K562 (cell line): ENCODE results near the gene CCL19. TPM values are rescaled to one million over a fixed set of nuclear protein-coding genes. Genes with fewer than 3 reads are reported as not detected.

ENCODE experiments used
- ARHGAP35 ChIP-seq: fragments of 450-650 bp; IDR thresholded peaks from 2 replicates; pipeline ENCODE4 v1.6.1; 2018; ENCODE audit not compliant: partially characterized antibody
- CC2D1A ChIP-seq: fragments of 450-650 bp; IDR thresholded peaks from 2 replicates; pipeline ENCODE4 v1.6.1; 2017; ENCODE audit warnings: mild to moderate bottlenecking
- COPS2 ChIP-seq: fragments of 450-650 bp; conservative IDR thresholded peaks from 2 replicates; pipeline ENCODE4 v1.6.1; 2016; ENCODE audit warnings: mild to moderate bottlenecking, moderate library complexity
- CREB3 ChIP-seq: fragments of 450-650 bp; conservative IDR thresholded peaks from 2 replicates; pipeline ENCODE4 v1.6.1; 2016; ENCODE audit warnings: missing genetic modification characterization, low read depth, mild to moderate bottlenecking, missing compliant biosample characterization, moderate library complexity
- DMBX1 ChIP-seq: fragments of 250-450 bp; sonication (Bioruptor Pico); IDR thresholded peaks from 2 replicates; pipeline ENCODE4 v1.8.0; 2022; ENCODE audit warnings: inconsistent platforms, mild to moderate bottlenecking, moderate library complexity, borderline replicate concordance
- FOXK1 ChIP-seq: sonication (generic); formaldehyde crosslinking; IDR thresholded peaks from 2 replicates; pipeline ENCODE4 v1.8.0; 2022; ENCODE audit warnings: missing genetic modification reagents, mild to moderate bottlenecking, borderline replicate concordance
- GABPB1 ChIP-seq: sonication (generic); formaldehyde crosslinking; IDR thresholded peaks from 2 replicates; pipeline ENCODE4 v1.8.0; 2022; ENCODE audit warnings: mild to moderate bottlenecking, missing genetic modification reagents
- GATAD2A ChIP-seq: fragments of 450-650 bp; IDR thresholded peaks from 2 replicates; pipeline ENCODE4 v1.6.1; 2017
- HDAC8 ChIP-seq: fragments of 450-650 bp; IDR thresholded peaks from 2 replicates; pipeline ENCODE4 v1.6.1; 2016; ENCODE audit warnings: mild to moderate bottlenecking, missing genetic modification characterization, moderate library complexity, missing compliant biosample characterization
- IRF2 ChIP-seq: sonication (generic); formaldehyde crosslinking; IDR thresholded peaks from 2 replicates; pipeline ENCODE4 v1.8.1; 2022; ENCODE audit warnings: mild to moderate bottlenecking, missing genetic modification reagents
- NFE2L1 ChIP-seq: fragments of 450-650 bp; IDR thresholded peaks from 2 replicates; pipeline ENCODE4 v1.6.1; 2016; ENCODE audit warnings: missing genetic modification characterization, low read depth, mild to moderate bottlenecking, missing compliant biosample characterization, moderate library complexity, borderline replicate concordance
- NFXL1 ChIP-seq: fragments of 450-650 bp; formaldehyde crosslinking; IDR thresholded peaks from 2 replicates; pipeline ENCODE4 v1.4.0; 2021; ENCODE audit warnings: mild to moderate bottlenecking
- PREB ChIP-seq: sonication (generic); formaldehyde crosslinking; IDR thresholded peaks from 2 replicates; pipeline ENCODE4 v1.8.1; 2023; ENCODE audit warnings: mild to moderate bottlenecking, missing genetic modification reagents
- SNRNP70 ChIP-seq: fragments of 200-400 bp; formaldehyde crosslinking; optimal IDR thresholded peaks from 2 replicates; pipeline ENCODE3; 2017; ENCODE audit warnings: low read depth, low read length
- SOX6 ChIP-seq: fragments of 450-650 bp; IDR thresholded peaks from 2 replicates; pipeline ENCODE4 v1.6.1; 2014; ENCODE audit warnings: mild to moderate bottlenecking
- TBL1XR1 ChIP-seq, 2 experiments: IDR thresholded peaks; 2 replicates each; pipeline ENCODE4 v1.6.1; 2012; ENCODE audit warnings: improper control_type of control experiment in 2 of 2, low read length in 2 of 2, mild to moderate bottlenecking in 1 of 2
- ZBTB17 ChIP-seq: fragments of 450-650 bp; formaldehyde crosslinking; IDR thresholded peaks from 2 replicates; pipeline ENCODE4 v1.4.0; 2020; ENCODE audit warnings: mild to moderate bottlenecking
- ZNF444 ChIP-seq: fragments of 250-450 bp; sonication (Bioruptor Pico); IDR thresholded peaks from 2 replicates; pipeline ENCODE4 v1.4.0; 2020; ENCODE audit warnings: mild to moderate bottlenecking, moderate library complexity
- ZNF75A ChIP-seq: fragments of 450-650 bp; formaldehyde crosslinking; IDR thresholded peaks from 2 replicates; pipeline ENCODE4 v1.4.0; 2020; ENCODE audit warnings: mild to moderate bottlenecking
- ZSCAN29 ChIP-seq: fragments of 450-650 bp; IDR thresholded peaks from 2 replicates; pipeline ENCODE4 v1.6.1; 2017
- polyA plus RNA-seq, 8 experiments: library from polyadenylated mRNA; depleted of rRNA in 4 of 8; stranded (reverse) in 5 of 8; unstranded in 3 of 8; fragments of >200 nt; fragmentation: Nextera tagmentation in 2 of 8; fragmentation: Illumina TruSeq in 1 of 8; extraction: Ambion mirVana in 2 of 8; extraction: Trizol in 1 of 8; gene quantifications; 2 replicates each; pipeline versions ENCODE4 v1.2.1 to v1.2.3, GENCODE V29; 2011 to 2014; ENCODE audit warnings: inconsistent platforms in 1 of 8, missing spikeins in 1 of 8
- total RNA-seq, 7 experiments: library from RNA; depleted of rRNA in 6 of 7; stranded (reverse); fragments of >200 nt in 6 of 7; fragmentation: Illumina TruSeq in 2 of 7; extraction: Trizol in 2 of 7; gene quantifications; 2 replicates each; pipeline versions ENCODE4 v1.2.1 to v1.2.3, GENCODE V29; 2011 to 2021; ENCODE audit warnings: low replicate concordance in 1 of 7
- TF ChIP-seq, protein P1 (sequence below): IDR thresholded peaks from 2 replicates; pipeline ENCODE4 v1.6.1; 2012; ENCODE audit warnings: low read depth, low read length, improper control_type of control experiment, borderline replicate concordance
- TF ChIP-seq, protein P2 (sequence below): IDR thresholded peaks from 2 replicates; pipeline ENCODE4 v1.6.1; 2011; ENCODE audit warnings: borderline replicate concordance, low read depth, mild to moderate bottlenecking, moderate library complexity, low read length; ENCODE audit not compliant: insufficient read depth, poor library complexity, severe bottlenecking

CCL19 gene
- total and polyA plus RNA-seq, 9 of the 15 experiments (the other 6 are each of a cell fraction or from before 2014, with no cell fraction given): not detected

GRCh38 chr9:34665381-34666250, 25.5 kb downstream of the CCL19 start (continued):
- TF ChIP-seq PREB (CRISPR knock-in tag) (no peak), ZNF444 (CRISPR knock-in tag) (no peak), TBL1XR1 (IDR thresholded peaks at IDR 0.05; ENCODE audit: low read length in 2 of 2) (peak in 1 of 2 experiments; percentile 68; a peak in 2 of 4 replicates), GATAD2A (peak; percentile 51; the same call in 1 of the 2 replicates), ARHGAP35 (no peak), ZNF75A (CRISPR knock-in tag) (no peak), ZSCAN29 (no peak), COPS2 (no peak), NFE2L1 (tag) (no peak), ZBTB17 (no peak), FOXK1 (CRISPR knock-in tag) (no peak), CC2D1A (no peak), IRF2 (CRISPR knock-in tag) (no peak), CREB3 (tag) (no peak), NFXL1 (CRISPR knock-in tag) (no peak), GABPB1 (CRISPR knock-in tag) (peak; percentile 93), SNRNP70 (no peak), SOX6 (no peak), HDAC8 (tag) (no peak), DMBX1 (no peak)
- TF ChIP-seq, protein P1, sequence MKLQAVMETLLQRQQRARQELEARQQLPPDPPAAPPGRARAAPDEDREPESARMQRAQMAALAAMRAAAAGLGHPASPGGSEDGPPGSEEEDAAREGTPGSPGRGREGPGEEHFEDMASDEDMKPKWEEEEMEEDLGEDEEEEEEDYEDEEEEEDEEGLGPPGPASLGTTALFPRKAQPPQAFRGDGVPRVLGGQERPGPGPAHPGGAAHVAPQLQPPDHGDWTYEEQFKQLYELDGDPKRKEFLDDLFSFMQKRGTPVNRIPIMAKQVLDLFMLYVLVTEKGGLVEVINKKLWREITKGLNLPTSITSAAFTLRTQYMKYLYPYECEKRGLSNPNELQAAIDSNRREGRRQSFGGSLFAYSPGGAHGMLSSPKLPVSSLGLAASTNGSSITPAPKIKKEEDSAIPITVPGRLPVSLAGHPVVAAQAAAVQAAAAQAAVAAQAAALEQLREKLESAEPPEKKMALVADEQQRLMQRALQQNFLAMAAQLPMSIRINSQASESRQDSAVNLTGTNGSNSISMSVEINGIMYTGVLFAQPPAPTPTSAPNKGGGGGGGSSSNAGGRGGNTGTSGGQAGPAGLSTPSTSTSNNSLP: no peak
- TF ChIP-seq, protein P2, sequence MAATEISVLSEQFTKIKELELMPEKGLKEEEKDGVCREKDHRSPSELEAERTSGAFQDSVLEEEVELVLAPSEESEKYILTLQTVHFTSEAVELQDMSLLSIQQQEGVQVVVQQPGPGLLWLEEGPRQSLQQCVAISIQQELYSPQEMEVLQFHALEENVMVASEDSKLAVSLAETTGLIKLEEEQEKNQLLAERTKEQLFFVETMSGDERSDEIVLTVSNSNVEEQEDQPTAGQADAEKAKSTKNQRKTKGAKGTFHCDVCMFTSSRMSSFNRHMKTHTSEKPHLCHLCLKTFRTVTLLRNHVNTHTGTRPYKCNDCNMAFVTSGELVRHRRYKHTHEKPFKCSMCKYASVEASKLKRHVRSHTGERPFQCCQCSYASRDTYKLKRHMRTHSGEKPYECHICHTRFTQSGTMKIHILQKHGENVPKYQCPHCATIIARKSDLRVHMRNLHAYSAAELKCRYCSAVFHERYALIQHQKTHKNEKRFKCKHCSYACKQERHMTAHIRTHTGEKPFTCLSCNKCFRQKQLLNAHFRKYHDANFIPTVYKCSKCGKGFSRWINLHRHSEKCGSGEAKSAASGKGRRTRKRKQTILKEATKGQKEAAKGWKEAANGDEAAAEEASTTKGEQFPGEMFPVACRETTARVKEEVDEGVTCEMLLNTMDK: peak; percentile 34
